HG03064 (cell line): ENCODE data around the gene CREB3.

Source experiments
- ATAC-seq: cut with Tn5 transposase; IDR thresholded peaks from one replicate; pipeline ENCODE4 v1.9.1; 2021; ENCODE audit warnings: low read depth; ENCODE audit not compliant: unreplicated experiment

The CREB3 gene

GRCh38 chr9:35732185-35732799 is at the start of gene CREB3, which contains the start of gene TLN1:
TSS of gene CREB3 (plus strand) at chr9:35732666. CDS start at chr9:35732773, 107 bp downstream.
TSS of gene TLN1 (minus strand) at chr9:35732195. CDS start at chr9:35725694, 6,501 bp downstream.
- peak; percentile 82 for ATAC-seq

- no peak for ATAC-seq
These were observed 49.1 kb upstream of the CREB3 start for GRCh38 chr9:35683323-35683722.

GRCh38 chr9:35684921-35685320 is 47.5 kb upstream of the CREB3 start:
- ATAC-seq: no peak

- no peak for ATAC-seq
These were observed 47.0 kb upstream of the CREB3 start for GRCh38 chr9:35685506-35685905.

- ATAC-seq: no peak
These were observed 46.0 kb upstream of the CREB3 start for GRCh38 chr9:35686222-35687203.

- ATAC-seq: no peak
These were observed 45.2 kb upstream of the CREB3 start for GRCh38 chr9:35687306-35687705.

- ATAC-seq: no peak
These were observed 44.4 kb upstream of the CREB3 start for GRCh38 chr9:35687972-35688557.

GRCh38 chr9:35688558-35689541 is 43.6 kb upstream of the CREB3 start:
- no peak for ATAC-seq

GRCh38 chr9:35689542-35690293 is 42.7 kb upstream of the CREB3 start, which contains the start of gene TPM2:
TSS of gene TPM2 (minus strand) at chr9:35689925. CDS start at chr9:35689817, 108 bp downstream.
- no peak for ATAC-seq

- no peak for ATAC-seq
These were observed 42.2 kb upstream of the CREB3 start for GRCh38 chr9:35690294-35690613.

GRCh38 chr9:35690614-35691333 is 41.7 kb upstream of the CREB3 start:
- no peak for ATAC-seq

GRCh38 chr9:35691334-35691650 is 41.2 kb upstream of the CREB3 start:
- no peak for ATAC-seq

GRCh38 chr9:35691757-35692301 is 40.6 kb upstream of the CREB3 start:
- ATAC-seq: no peak

- no peak for ATAC-seq
These were observed 36.5 kb upstream of the CREB3 start for GRCh38 chr9:35695943-35696401.

- ATAC-seq: no peak
These were observed 35.8 kb upstream of the CREB3 start for GRCh38 chr9:35696520-35697215.

- no peak for ATAC-seq
These were observed 35.0 kb upstream of the CREB3 start for GRCh38 chr9:35697486-35697885.

GRCh38 chr9:35698231-35698630 is 34.2 kb upstream of the CREB3 start:
- ATAC-seq: no peak

- no peak for ATAC-seq
These were observed 32.4 kb upstream of the CREB3 start for GRCh38 chr9:35700031-35700430.
